Liver (tissue), 9 donors: Measurements from ENCODE around the gene SPTLC3. TPM values are rescaled to one million over a fixed set of nuclear protein-coding genes. Genes with fewer than 3 reads are reported as not detected.
A peak's percentile ranks its signal among the peaks of the same experiment; 100 is the strongest.

ENCODE experiments used
- DNase-seq: peaks from one replicate; pipeline ENCODE4 v3.0.0-alpha.2; 2017; ENCODE audit warnings: low spot score
- H3K27ac ChIP-seq, 2 donors: one replicate each; pipeline ENCODE4 v1.7.0; 2013; ENCODE audit warnings: inconsistent platforms in 2 of 2, low read length in 2 of 2, control low read depth in 1 of 2, low read depth in 1 of 2, mild to moderate bottlenecking in 1 of 2
- H3K27me3 ChIP-seq, 4 donors: one replicate each; pipeline versions ENCODE4 v1.6.1 to v1.7.0; 2013; ENCODE audit warnings: low read length in 3 of 4, inconsistent platforms in 1 of 4, mild to moderate bottlenecking in 1 of 4, moderate library complexity in 1 of 4; ENCODE audit not compliant: control insufficient read depth in 4 of 4, insufficient read depth in 4 of 4
- H3K36me3 ChIP-seq, 4 donors: one replicate each; pipeline versions ENCODE4 v1.6.1 to v1.7.0; 2013; ENCODE audit warnings: low read length in 3 of 4, mild to moderate bottlenecking in 3 of 4, low read depth in 1 of 4, moderate library complexity in 1 of 4; ENCODE audit not compliant: control insufficient read depth in 4 of 4, insufficient read depth in 3 of 4
- H3K4me1 ChIP-seq, 4 donors: one replicate each; pipeline versions ENCODE4 v1.6.1 to v1.7.0; 2013; ENCODE audit warnings: low read length in 3 of 4, mild to moderate bottlenecking in 3 of 4, moderate library complexity in 1 of 4; ENCODE audit not compliant: control insufficient read depth in 4 of 4, insufficient read depth in 4 of 4
- H3K4me3 ChIP-seq, 3 donors: one replicate each; pipeline versions ENCODE4 v1.6.1 to v1.7.0; 2013; ENCODE audit warnings: low read length in 3 of 3, control low read depth in 1 of 3, low read depth in 1 of 3, mild to moderate bottlenecking in 1 of 3
- H3K9ac ChIP-seq, 2 donors: one replicate each; pipeline ENCODE4 v1.7.0; 2013; ENCODE audit warnings: low read length in 2 of 2, mild to moderate bottlenecking in 2 of 2, moderate library complexity in 2 of 2, control low read depth in 1 of 2, low read depth in 1 of 2
- H3K9me3 ChIP-seq, 4 donors: one replicate each; pipeline versions ENCODE4 v1.6.1 to v1.7.0; 2013; ENCODE audit warnings: low read length in 3 of 4; ENCODE audit not compliant: control insufficient read depth in 4 of 4
- EGR1 ChIP-seq, 2 donors: IDR thresholded peaks; 2 replicates each; pipeline ENCODE4 v1.6.1; 2016 to 2018; ENCODE audit warnings: antibody characterized with exemption in 2 of 2, low read depth in 2 of 2
- FOXA2 ChIP-seq: IDR thresholded peaks from 2 replicates; pipeline ENCODE4 v1.6.1; 2016; ENCODE audit warnings: antibody characterized with exemption
- GABPA ChIP-seq, 2 donors: IDR thresholded peaks in 1 of 2; conservative IDR thresholded peaks in 1 of 2; 2 replicates each; pipeline ENCODE4 v1.6.1; 2016; ENCODE audit warnings: antibody characterized with exemption in 2 of 2, mild to moderate bottlenecking in 1 of 2, moderate library complexity in 1 of 2
- HNF4A ChIP-seq, 2 donors: conservative IDR thresholded peaks; 2 replicates each; pipeline ENCODE4 v1.6.1; 2016; ENCODE audit warnings: antibody characterized with exemption in 2 of 2, mild to moderate bottlenecking in 2 of 2
- HNF4G ChIP-seq: IDR thresholded peaks from 2 replicates; pipeline ENCODE4 v1.6.1; 2016; ENCODE audit warnings: antibody characterized with exemption
- JUND ChIP-seq, 2 donors: IDR thresholded peaks; 2 replicates each; pipeline ENCODE4 v1.6.1; 2016; ENCODE audit warnings: antibody characterized with exemption in 2 of 2
- RAD21 ChIP-seq, 2 donors: IDR thresholded peaks; 2 replicates each; pipeline ENCODE4 v1.6.1; 2016; ENCODE audit warnings: antibody characterized with exemption in 2 of 2, mild to moderate bottlenecking in 2 of 2
- RXRA ChIP-seq, 2 donors: IDR thresholded peaks; 2 replicates each; pipeline ENCODE4 v1.6.1; 2017 to 2018; ENCODE audit warnings: antibody characterized with exemption in 2 of 2, mild to moderate bottlenecking in 1 of 2
- SP1 ChIP-seq: IDR thresholded peaks from 2 replicates; pipeline ENCODE4 v1.6.1; 2018; ENCODE audit warnings: antibody characterized with exemption, mild to moderate bottlenecking
- TAF1 ChIP-seq: conservative IDR thresholded peaks from 2 replicates; pipeline ENCODE4 v1.6.1; 2016; ENCODE audit warnings: antibody characterized with exemption, mild to moderate bottlenecking
- YY1 ChIP-seq: IDR thresholded peaks from 2 replicates; pipeline ENCODE4 v1.6.1; 2016; ENCODE audit warnings: antibody characterized with exemption, mild to moderate bottlenecking
- WGBS: extraction: QIAGEN DNeasy Blood & Tissue Kit; methylation state at CpG from one replicate; pipeline ENCODE4 v1.1.7; 2013; 5-methylcytosine and 5-hydroxymethylcytosine counted together
- polyA plus RNA-seq, 2 donors: library from polyadenylated mRNA; stranded (reverse) in 1 of 2; unstranded in 1 of 2; fragments of 200-250 nt in 1 of 2; fragments of >200 nt in 1 of 2; fragmentation: Nextera tagmentation in 1 of 2; extraction: Ambion mirVana in 1 of 2; gene quantifications; one replicate each; pipeline versions ENCODE4 v1.2.1 to v1.2.3, GENCODE V29; 2013 to 2015
- total RNA-seq, 2 donors: library from RNA; depleted of rRNA; stranded (reverse); fragments of >200 nt; gene quantifications; one replicate each; pipeline ENCODE4 v1.2.3, GENCODE V29; 2014
- TF ChIP-seq, protein P1 (sequence below): IDR thresholded peaks from 2 replicates; pipeline ENCODE4 v1.6.1; 2016; ENCODE audit warnings: antibody characterized with exemption
- TF ChIP-seq, protein P2 (sequence below): fragments of 150-350 bp; IDR thresholded peaks from 2 replicates; pipeline ENCODE4 v1.5.1; 2017; ENCODE audit warnings: improper control_type of control experiment, low read depth, low read length; ENCODE audit not compliant: missing input control
- TF ChIP-seq, protein P3 (sequence below): IDR thresholded peaks from 2 replicates; pipeline ENCODE4 v1.6.1; 2016; ENCODE audit warnings: antibody characterized with exemption, mild to moderate bottlenecking
- TF ChIP-seq, protein P4 (sequence below): IDR thresholded peaks from 2 replicates; pipeline ENCODE4 v1.6.1; 2016; ENCODE audit warnings: antibody characterized with exemption
- donor health status: healthy.
- donor health status: healthy.
- donor health status: healthy.
- donor health status: healthy.
- donor health status: healthy.

Gene SPTLC3
- total and polyA plus RNA-seq, 4 donors = 4.2 to 40.9 (median 20.4) TPM

DNA sequence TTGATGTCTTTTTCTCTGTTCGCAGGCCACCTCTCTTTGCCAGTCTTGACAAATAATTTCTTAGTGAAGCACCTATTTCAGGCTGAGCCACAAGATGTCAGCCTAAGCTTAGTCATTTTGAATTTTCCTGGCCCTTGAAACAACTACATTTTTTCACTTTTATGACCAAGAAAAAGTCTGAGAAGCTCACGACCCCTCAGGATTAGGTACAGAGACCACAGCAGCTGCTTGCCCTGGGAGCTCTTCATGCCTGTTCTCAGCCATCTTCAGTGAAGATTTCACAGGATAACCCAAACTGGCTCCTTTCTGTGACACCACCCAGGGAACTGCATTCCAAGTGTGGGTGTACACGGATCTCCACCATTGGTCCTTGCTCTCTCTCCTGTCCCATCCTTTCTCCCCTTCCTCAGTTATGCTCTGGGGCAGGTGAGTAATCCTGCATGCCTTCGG is 38.4 kb upstream of the SPTLC3 start:
- no peak overlapping the region for H3K4me3 ChIP-seq
- no peak overlapping the region for H3K27ac ChIP-seq
- 47% methylated on average over 4 of the region's 4 CpGs for WGBS
- peak overlapping the region in 1 of 2 donors; percentile 36 for H3K9ac ChIP-seq
- H3K27me3 ChIP-seq = no peaks in the 10 kb centered on the region
- no peaks in the 10 kb centered on the region for H3K9me3 ChIP-seq
- no peak for DNase-seq
- H3K36me3 ChIP-seq = no peaks in the 10 kb centered on the region
- TF ChIP-seq RAD21 (IDR thresholded peaks at IDR 0.05) (peak; percentile 91 to 93), FOXA2 (no peak), EGR1 (IDR thresholded peaks at IDR 0.05; ENCODE audit: low read depth in 2 of 2) (no peak), RXRA (IDR thresholded peaks at IDR 0.05) (no peak), HNF4A (conservative IDR thresholded peaks at IDR 0.05) (no peak), SP1 (no peak)
- TF ChIP-seq, protein P1, sequence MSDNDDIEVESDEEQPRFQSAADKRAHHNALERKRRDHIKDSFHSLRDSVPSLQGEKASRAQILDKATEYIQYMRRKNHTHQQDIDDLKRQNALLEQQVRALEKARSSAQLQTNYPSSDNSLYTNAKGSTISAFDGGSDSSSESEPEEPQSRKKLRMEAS = no peak
- TF ChIP-seq, protein P2, sequence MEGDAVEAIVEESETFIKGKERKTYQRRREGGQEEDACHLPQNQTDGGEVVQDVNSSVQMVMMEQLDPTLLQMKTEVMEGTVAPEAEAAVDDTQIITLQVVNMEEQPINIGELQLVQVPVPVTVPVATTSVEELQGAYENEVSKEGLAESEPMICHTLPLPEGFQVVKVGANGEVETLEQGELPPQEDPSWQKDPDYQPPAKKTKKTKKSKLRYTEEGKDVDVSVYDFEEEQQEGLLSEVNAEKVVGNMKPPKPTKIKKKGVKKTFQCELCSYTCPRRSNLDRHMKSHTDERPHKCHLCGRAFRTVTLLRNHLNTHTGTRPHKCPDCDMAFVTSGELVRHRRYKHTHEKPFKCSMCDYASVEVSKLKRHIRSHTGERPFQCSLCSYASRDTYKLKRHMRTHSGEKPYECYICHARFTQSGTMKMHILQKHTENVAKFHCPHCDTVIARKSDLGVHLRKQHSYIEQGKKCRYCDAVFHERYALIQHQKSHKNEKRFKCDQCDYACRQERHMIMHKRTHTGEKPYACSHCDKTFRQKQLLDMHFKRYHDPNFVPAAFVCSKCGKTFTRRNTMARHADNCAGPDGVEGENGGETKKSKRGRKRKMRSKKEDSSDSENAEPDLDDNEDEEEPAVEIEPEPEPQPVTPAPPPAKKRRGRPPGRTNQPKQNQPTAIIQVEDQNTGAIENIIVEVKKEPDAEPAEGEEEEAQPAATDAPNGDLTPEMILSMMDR = peak; percentile 82
- peaks cover 0 to 2% (median 0%) of the 10 kb centered on the region in 4 donors for H3K4me1 ChIP-seq

DNA sequence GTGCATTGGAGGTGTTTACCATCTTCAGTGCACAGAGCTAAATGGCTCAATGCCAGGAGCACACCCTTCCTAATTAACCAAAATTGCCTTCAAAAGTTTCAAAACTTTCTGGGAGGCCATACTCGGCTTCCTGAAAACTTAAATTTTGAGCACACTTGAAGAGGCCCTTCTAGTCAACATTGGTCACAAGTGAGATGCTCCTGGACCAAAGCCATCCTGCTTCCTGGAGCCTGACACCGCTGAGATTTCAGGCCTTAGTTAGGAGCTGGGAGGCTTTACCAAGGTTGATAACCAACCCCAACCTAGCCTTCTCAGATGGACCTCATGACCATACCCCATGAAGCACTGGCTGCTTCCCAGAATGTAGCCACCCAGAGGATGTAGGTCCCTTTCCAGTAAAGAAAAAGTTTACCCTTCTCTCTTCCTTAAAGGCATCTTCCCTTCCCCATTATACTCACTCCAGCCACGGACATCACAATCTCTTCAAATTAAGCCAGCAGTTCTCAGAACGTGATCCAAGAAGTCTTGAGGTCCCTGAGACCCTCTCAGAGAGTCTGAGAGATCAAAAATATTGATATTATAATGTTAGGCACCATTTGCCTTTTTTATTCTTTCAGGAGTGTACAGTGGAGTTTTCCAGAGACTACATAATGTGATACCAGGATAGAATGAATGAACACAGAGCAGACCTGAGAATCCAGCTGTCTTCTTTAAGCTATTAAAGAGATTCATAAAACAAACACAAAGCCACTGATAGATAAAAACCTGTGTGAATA is 32.8 kb upstream of the SPTLC3 start:
- Histone ChIP-seq H3K27me3 (no peaks in the 10 kb centered on the region), H3K4me1 (peaks cover 1 to 24% (median 12%) of the 10 kb centered on the region in 4 donors), H3K9ac (no peak overlapping the region), H3K4me3 (no peak overlapping the region), H3K27ac (no peak overlapping the region), H3K36me3 (no peaks in the 10 kb centered on the region), H3K9me3 (no peaks in the 10 kb centered on the region)
- WGBS = 89% methylated on average over 4 of the region's 4 CpGs
- TF ChIP-seq RAD21 (IDR thresholded peaks at IDR 0.05) = no peak
- TF ChIP-seq SP1 = no peak
- no peak for TF ChIP-seq EGR1 (IDR thresholded peaks at IDR 0.05; ENCODE audit: low read depth in 2 of 2)
- TF ChIP-seq FOXA2 = no peak
- no peak for TF ChIP-seq GABPA (IDR thresholded peaks at IDR 0.05 in 1 of 2, conservative IDR thresholded peaks at IDR 0.05 in 1 of 2)
- TF ChIP-seq, protein P3, sequence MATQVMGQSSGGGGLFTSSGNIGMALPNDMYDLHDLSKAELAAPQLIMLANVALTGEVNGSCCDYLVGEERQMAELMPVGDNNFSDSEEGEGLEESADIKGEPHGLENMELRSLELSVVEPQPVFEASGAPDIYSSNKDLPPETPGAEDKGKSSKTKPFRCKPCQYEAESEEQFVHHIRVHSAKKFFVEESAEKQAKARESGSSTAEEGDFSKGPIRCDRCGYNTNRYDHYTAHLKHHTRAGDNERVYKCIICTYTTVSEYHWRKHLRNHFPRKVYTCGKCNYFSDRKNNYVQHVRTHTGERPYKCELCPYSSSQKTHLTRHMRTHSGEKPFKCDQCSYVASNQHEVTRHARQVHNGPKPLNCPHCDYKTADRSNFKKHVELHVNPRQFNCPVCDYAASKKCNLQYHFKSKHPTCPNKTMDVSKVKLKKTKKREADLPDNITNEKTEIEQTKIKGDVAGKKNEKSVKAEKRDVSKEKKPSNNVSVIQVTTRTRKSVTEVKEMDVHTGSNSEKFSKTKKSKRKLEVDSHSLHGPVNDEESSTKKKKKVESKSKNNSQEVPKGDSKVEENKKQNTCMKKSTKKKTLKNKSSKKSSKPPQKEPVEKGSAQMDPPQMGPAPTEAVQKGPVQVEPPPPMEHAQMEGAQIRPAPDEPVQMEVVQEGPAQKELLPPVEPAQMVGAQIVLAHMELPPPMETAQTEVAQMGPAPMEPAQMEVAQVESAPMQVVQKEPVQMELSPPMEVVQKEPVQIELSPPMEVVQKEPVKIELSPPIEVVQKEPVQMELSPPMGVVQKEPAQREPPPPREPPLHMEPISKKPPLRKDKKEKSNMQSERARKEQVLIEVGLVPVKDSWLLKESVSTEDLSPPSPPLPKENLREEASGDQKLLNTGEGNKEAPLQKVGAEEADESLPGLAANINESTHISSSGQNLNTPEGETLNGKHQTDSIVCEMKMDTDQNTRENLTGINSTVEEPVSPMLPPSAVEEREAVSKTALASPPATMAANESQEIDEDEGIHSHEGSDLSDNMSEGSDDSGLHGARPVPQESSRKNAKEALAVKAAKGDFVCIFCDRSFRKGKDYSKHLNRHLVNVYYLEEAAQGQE = no peak
- TF ChIP-seq, protein P1 = no peak
- TF ChIP-seq YY1 = no peak
- TF ChIP-seq HNF4G = no peak
- no peak for TF ChIP-seq TAF1
- TF ChIP-seq, protein P4, sequence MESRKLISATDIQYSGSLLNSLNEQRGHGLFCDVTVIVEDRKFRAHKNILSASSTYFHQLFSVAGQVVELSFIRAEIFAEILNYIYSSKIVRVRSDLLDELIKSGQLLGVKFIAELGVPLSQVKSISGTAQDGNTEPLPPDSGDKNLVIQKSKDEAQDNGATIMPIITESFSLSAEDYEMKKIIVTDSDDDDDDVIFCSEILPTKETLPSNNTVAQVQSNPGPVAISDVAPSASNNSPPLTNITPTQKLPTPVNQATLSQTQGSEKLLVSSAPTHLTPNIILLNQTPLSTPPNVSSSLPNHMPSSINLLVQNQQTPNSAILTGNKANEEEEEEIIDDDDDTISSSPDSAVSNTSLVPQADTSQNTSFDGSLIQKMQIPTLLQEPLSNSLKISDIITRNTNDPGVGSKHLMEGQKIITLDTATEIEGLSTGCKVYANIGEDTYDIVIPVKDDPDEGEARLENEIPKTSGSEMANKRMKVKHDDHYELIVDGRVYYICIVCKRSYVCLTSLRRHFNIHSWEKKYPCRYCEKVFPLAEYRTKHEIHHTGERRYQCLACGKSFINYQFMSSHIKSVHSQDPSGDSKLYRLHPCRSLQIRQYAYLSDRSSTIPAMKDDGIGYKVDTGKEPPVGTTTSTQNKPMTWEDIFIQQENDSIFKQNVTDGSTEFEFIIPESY = no peak
- no peak for TF ChIP-seq JUND (IDR thresholded peaks at IDR 0.05)
- DNase-seq = no peak
